Activated naive CD8-positive, alpha-beta T cell treated with anti-CD3 and anti-CD28 coated beads for 36 hours (primary cell): ENCODE data around the gene ZNF319. TPM values are rescaled to one million over a fixed set of nuclear protein-coding genes. Genes with fewer than 3 reads are reported as not detected.

ENCODE experiments used
- DNase-seq: peaks from one replicate; pipeline ENCODE4 v3.0.0; 2021
- H3K27ac Mint-ChIP-seq: one replicate; pipeline ENCODE4 v1.8.0; 2022; ENCODE audit warnings: mild to moderate bottlenecking, moderate library complexity, mixed read lengths
- H3K27me3 Mint-ChIP-seq: one replicate; pipeline ENCODE4 v1.8.0; 2022; ENCODE audit warnings: mild to moderate bottlenecking, mixed read lengths
- H3K36me3 Mint-ChIP-seq: one replicate; pipeline ENCODE4 v1.8.0; 2021; ENCODE audit warnings: mild to moderate bottlenecking, mixed read lengths
- H3K4me1 Mint-ChIP-seq: one replicate; pipeline ENCODE4 v1.8.0; 2021; ENCODE audit warnings: mixed read lengths
- H3K4me3 Mint-ChIP-seq: one replicate; pipeline ENCODE4 v1.8.0; 2022; ENCODE audit warnings: mild to moderate bottlenecking, moderate library complexity, mixed read lengths
- H3K9me3 Mint-ChIP-seq: one replicate; pipeline ENCODE4 v1.8.0; 2022; ENCODE audit warnings: mixed read lengths
- total RNA-seq, 2 experiments: library from RNA; stranded (reverse); gene quantifications; one replicate each; pipeline ENCODE4 v1.2.3, GENCODE V29; 2021

The ZNF319 gene
- 1 to 10 TPM; 6.8 to 7.2 TPM for total RNA-seq

DNA sequence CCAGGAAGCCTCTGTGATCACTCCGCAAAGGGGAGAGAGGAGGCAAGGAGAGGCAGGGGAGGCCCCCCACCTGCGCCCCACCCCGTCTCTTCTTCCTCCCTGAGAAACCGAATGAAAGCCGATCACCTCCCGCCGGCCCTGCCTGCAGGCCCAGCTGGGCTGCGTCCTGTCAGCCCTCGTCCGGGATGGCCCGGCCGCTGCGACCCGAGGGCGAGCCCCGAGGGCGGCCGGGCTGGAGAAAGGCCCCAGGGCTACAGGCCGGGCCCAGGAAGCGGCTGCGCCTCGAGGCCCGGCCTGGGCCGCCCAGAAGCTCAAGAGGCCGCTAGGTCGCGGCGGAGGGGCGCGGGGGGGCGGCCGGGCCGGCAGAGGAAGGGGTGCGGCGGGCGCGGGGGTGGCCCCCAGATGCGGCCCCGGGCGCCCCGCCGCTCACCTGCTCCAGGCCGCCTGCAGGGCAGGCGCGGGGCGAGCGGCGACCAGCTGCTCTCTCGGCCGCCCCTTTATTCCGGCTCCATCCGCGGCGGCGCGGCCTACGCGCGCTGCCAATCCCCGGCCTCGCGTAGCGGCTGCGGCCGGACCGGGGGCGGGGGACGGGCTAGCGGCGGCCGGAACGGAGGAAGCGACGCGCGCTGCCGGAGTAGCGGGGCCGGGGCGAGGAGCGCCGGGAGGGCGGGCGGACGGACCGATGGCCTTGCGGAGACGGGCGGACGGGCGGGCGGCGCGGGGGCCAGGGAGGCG is at the start of gene ZNF319:
Gene ZNF319, minus strand, starts transcription at position 702 of the 735 bp plus-strand sequence. CDS start 2,407 bp downstream, outside the sequence.
- no peaks in the 10 kb centered on the region for H3K9me3 Mint-ChIP-seq
- H3K27me3 Mint-ChIP-seq = no peaks in the 10 kb centered on the region
- peaks cover 8% of the 10 kb centered on the region for H3K36me3 Mint-ChIP-seq
- H3K4me3 Mint-ChIP-seq = peak within 1 kb of the TSS; percentile 96
- DNase-seq = no peak
- H3K4me1 Mint-ChIP-seq = peaks cover 37% of the 10 kb centered on the region
- peak within 1 kb of the TSS; percentile 84 for H3K27ac Mint-ChIP-seq

DNA sequence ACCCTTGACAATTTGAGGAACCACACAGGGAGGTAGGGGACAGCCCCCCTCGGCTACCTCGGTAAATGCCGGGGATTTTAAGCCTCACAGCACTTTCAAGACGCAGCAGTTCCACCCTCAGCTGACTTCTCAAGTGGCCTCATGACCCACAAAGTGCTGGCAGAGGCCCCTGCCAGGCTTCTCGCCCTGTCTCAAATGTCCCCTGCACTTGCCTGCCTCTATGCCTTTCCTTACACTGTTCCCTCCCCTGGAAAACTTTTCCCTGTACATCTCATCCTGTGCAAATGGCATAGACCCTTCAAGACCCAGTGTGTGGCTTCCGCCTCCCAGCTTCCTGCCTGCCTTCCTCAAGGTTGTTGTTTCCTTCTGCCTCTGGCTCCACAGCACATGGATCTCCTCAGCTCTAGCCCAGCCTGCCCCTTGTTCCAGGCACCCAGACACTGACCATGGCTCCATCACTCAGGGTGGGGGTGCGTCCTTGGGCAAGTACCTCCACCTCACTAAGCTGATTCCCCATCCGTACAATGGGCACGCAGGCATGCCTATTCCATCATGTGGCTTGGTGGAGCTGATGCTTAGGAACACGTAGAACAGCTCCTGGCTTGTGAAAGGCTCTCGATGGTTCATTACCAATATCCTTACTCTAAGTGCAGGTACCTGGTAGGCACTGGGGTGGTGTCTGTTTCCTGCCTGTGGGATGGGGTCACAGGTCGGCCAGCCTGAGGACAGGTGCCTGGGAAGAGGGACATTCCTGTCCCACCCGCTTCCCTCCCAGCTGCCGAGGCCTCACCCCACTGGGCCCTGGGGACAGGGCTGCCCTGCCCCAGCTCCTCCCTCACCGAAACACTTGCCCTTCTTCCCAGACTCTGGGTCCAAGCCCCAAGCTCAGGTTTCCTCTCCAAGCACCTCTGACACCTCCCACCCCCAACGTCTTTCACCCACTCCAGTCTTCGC is 49.0 kb upstream of the ZNF319 start:
- H3K36me3 Mint-ChIP-seq = no peaks in the 10 kb centered on the region
- no peak overlapping the region for H3K4me3 Mint-ChIP-seq
- H3K27me3 Mint-ChIP-seq = no peaks in the 10 kb centered on the region
- H3K27ac Mint-ChIP-seq = no peak overlapping the region
- no peaks in the 10 kb centered on the region for H3K9me3 Mint-ChIP-seq
- H3K4me1 Mint-ChIP-seq = no peaks in the 10 kb centered on the region
- no peak for DNase-seq

DNA sequence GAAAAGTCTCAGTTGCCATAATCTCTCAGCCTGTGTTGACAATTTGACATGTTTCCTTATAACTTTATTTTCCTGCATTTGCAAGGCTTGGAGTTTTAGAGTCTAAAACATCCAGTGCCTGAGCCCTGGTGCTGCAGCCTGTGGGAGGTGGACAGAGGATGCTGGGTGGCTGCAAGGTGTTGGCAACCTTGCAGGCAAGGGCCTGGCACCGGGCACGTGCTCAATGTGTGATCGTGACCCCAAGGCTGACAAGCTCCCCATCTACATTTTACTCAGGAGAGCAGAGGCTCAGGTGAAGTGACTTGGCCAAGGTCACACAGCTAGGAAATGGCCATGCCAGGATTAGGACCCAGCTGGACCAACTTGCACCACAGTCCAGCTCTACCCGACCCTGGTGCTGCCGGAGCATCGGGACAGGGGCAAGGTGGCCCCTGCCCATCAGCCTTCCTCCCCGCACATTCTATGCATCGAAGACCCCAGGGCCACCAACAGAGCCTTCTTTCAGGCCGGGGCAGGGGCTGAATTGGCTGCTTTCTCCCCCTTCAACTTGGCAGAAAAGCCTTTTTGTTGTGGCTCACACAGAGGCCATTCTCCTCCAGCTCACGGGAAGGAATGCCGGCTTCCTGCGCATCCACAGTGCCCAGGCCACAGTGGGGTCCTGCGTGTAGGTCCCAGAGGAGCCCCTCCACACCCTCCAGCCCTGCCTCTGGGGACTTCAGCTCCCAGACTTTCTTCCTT is 48.2 kb upstream of the ZNF319 start:
- no peaks in the 10 kb centered on the region for H3K36me3 Mint-ChIP-seq
- no peaks in the 10 kb centered on the region for H3K27me3 Mint-ChIP-seq
- no peak overlapping the region for H3K27ac Mint-ChIP-seq
- no peaks in the 10 kb centered on the region for H3K4me1 Mint-ChIP-seq
- no peak for DNase-seq
- H3K4me3 Mint-ChIP-seq = no peak overlapping the region
- no peaks in the 10 kb centered on the region for H3K9me3 Mint-ChIP-seq

DNA sequence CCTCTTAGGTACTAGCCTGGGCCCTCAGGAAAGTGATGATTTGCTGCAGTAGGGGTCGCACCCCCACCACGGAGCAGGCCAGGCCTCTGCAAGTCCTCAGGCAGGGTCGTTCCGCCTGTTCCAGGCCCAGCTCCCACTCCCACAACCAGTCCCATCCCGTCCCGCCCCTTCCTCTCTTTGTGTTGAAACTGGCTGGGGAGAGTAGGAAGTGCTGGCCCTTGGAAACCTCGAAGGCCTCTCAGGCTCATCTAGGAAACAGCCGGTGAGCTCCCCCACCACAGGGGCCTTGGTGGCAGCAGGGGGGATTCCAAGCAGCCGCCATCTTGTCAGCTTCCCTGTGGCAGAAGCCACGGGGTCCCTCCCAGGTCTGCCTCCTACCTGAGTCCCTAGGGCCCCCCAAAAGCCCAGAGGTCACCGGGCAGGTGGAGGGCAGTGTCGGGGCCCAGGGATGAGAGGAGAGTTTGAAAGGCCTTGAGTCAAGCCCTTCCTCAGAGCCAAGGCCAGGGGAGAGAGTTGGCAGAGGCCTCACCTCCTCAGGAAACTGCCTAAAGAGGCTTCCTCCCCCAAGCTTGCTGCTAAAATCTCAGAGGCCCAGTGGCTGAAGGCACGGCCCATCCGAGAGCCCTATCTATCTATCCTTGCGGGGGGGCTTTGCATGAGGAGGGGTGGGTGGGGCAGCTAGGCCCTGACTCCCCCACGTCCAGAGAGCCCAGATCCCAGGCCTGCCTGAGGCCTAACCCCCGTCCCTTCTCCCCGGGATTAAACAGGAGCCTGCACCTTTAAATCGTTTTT is 47.3 kb upstream of the ZNF319 start:
- Mint-ChIP-seq H3K9me3 (no peaks in the 10 kb centered on the region), H3K27ac (no peak overlapping the region), H3K27me3 (no peaks in the 10 kb centered on the region), H3K4me3 (no peak overlapping the region), H3K36me3 (no peaks in the 10 kb centered on the region), H3K4me1 (no peaks in the 10 kb centered on the region)
- DNase-seq = no peak

DNA sequence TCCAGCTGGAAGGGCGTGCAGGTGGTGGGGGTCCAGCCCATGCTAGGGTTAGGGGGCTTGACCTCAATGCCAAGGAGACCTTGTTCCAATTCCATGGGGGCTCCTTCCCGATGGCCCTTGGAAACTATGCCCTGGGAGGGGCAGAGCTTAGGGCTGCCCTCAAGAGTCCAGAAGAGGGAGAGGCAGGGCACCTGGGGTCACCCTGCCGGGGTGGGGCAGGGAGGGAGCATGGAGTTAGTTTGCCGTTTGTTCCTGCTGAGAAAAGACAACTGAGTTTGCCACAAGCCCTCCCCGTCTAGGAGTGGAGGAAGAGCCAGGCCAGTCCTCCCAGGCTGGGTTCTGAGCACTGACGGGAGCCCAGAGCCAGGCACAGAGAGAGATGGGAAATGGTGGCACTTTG is 46.5 kb upstream of the ZNF319 start:
- Mint-ChIP-seq H3K36me3 (no peaks in the 10 kb centered on the region), H3K4me3 (no peak overlapping the region), H3K27me3 (no peaks in the 10 kb centered on the region), H3K9me3 (no peaks in the 10 kb centered on the region), H3K27ac (no peak overlapping the region), H3K4me1 (no peaks in the 10 kb centered on the region)
- no peak for DNase-seq

DNA sequence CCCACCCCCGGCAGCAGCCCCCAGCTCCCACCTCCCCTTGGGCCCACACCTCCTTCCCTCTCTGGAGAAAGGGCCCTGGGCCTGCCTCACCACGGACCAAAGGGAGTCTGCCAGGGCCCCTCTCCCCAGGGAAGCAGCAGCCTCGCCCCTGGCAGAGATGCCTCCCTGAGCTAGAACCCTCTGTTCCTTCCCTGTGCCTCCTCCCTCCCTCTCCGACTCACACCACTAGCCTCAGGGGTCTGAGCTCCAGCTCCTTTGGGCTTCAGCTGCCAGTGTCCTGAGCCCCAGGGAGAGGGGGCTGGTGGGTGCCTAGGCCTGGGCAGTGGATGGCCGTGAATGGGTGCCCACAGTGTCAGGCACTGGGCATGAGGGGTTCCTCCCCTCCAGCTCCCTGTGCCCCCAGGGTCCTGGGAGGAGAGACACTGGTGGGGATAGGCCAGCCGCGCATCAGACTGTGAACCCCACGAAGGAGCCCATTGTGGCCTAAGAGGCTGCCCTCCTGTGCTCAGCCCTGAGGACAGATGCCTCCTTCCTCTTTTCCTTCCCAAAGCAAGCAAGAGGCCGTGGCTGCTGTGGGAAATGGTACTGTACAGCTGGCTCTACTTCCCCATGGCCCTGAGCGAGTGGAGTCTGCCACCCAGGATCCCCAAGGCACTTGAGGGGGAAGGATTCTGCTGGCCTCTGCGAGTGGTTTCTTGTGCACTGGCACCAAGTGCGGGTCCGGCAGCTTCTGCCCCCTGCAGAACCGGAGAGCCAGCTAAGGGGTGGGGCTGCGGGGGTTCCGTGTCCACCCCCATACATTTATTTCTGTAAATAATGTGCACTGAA is 45.8 kb upstream of the ZNF319 start:
- no peaks in the 10 kb centered on the region for H3K4me1 Mint-ChIP-seq
- H3K9me3 Mint-ChIP-seq = no peaks in the 10 kb centered on the region
- H3K27me3 Mint-ChIP-seq = no peaks in the 10 kb centered on the region
- no peak overlapping the region for H3K27ac Mint-ChIP-seq
- H3K4me3 Mint-ChIP-seq = no peak overlapping the region
- H3K36me3 Mint-ChIP-seq = no peaks in the 10 kb centered on the region
- DNase-seq = no peak

DNA sequence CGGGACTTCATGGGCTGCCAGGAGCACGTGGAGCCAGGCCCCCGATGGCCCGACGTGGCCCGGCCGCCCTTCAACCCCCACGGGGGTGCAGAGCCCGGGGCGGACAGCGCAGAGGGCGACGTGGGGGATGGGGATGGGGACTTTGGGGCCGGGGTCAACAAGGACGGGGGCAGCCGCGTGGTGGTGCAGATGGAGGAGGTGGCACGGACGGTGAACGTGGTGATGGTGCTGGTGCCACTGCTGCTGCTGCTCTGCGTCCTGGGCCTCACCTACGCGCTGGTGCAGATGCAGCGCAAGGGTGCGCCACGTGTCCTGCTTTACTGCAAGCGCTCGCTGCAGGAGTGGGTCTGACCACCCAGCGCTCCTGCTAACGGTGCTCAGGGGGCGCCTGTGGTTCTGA is 44.6 kb upstream of the ZNF319 start:
- Mint-ChIP-seq H3K27ac (no peak overlapping the region), H3K36me3 (no peaks in the 10 kb centered on the region), H3K4me1 (no peaks in the 10 kb centered on the region), H3K4me3 (no peak overlapping the region), H3K9me3 (no peaks in the 10 kb centered on the region), H3K27me3 (no peaks in the 10 kb centered on the region)
- DNase-seq = no peak

DNA sequence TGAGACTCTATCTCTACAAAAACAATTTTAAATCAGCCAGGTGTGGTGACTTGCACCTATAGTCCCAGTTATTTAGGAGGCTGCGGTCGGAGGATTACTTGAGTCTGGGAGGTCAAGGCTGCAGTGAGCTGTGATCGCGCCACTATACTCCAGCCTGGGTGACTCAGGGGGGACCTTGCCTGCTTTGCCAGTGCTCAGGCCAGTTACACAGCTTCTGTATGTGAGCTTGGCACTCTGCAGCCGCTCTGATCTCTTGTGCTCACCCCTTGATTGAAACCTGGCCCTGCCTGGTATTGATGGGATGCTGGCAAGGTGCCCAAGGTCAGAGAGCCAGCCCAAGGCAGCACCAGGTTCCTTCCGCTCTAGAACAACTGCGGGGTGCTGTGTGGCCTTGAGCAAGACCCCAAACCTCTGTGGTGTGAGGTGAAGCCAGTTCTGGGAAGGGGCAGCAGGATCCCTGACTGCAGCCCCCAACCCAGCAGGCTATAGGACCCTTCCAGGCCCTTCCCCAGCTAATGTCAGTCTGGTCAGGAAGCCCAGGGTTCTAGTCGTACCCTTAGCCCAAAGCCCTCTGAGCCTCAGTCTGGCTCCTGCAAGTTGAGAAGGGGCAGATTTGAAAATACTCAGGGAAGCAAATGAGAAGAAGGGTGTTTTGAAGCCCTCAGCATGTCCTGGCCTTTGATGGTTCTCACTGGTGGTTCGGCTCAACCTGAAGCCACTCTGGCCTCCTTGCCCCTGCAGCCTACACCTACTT is 44.0 kb upstream of the ZNF319 start:
- Mint-ChIP-seq H3K4me3 (no peak overlapping the region), H3K27ac (no peak overlapping the region), H3K9me3 (no peaks in the 10 kb centered on the region), H3K36me3 (no peaks in the 10 kb centered on the region), H3K4me1 (no peaks in the 10 kb centered on the region), H3K27me3 (no peaks in the 10 kb centered on the region)
- DNase-seq = no peak

DNA sequence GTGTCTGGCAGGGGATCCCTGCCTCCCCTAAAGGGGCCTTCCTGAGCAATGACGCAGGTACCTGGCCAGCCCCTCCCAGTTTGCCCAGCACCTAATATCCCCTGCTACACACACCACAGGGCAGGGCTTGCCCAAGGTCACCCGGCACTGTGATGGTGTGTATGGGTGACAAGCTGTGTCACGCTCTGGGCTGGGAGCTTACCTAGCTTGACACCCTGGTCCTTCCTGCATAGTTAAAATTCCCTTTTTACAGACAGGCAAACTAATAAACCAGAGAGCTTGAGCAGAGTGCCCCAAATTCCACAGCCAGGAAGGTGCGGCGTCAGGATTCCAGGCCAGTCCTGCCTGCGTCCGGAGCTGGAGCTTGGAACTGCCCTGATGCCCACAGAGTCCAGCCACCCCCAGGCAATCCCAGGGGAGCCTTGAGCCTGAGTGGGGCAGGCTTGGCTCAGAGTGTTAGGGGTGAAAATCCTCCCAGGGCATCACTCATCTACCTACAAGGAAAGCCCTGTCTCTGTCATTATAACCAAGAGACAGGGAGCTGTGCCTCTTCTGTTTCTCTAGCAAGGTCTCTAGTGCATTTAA is 43.2 kb upstream of the ZNF319 start:
- H3K27me3 Mint-ChIP-seq = no peaks in the 10 kb centered on the region
- no peaks in the 10 kb centered on the region for H3K36me3 Mint-ChIP-seq
- no peaks in the 10 kb centered on the region for H3K9me3 Mint-ChIP-seq
- DNase-seq = no peak
- H3K27ac Mint-ChIP-seq = no peak overlapping the region
- H3K4me3 Mint-ChIP-seq = no peak overlapping the region
- no peaks in the 10 kb centered on the region for H3K4me1 Mint-ChIP-seq

DNA sequence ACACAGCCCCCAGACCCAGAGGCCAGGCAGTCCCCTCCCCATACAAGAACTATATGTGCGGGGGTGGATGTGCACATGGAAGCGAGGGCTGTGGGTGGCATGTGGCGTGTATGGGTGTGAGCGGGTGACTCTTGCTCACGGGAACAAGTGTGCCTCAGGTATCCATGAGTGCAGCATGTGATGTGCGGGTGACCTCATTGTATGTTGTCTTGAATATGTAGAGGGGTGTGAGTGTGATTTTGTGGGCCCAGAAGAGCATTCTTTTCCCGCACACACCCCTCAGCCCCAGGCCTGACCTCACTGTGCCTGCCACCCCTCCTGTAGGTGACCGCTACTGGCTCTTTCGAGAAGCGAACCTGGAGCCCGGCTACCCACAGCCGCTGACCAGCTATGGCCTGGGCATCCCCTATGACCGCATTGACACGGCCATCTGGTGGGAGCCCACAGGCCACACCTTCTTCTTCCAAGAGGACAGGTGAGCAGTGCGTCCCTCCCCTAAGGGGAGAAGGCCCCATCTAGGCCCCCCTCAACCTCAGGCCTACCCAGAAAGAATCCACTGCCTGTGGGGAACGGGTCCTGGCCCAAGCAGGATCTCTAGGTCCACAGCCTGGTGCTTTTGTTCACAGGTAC is 42.5 kb upstream of the ZNF319 start:
- H3K36me3 Mint-ChIP-seq = no peaks in the 10 kb centered on the region
- no peak overlapping the region for H3K27ac Mint-ChIP-seq
- H3K4me1 Mint-ChIP-seq = no peaks in the 10 kb centered on the region
- no peaks in the 10 kb centered on the region for H3K27me3 Mint-ChIP-seq
- no peaks in the 10 kb centered on the region for H3K9me3 Mint-ChIP-seq
- DNase-seq = no peak
- no peak overlapping the region for H3K4me3 Mint-ChIP-seq

DNA sequence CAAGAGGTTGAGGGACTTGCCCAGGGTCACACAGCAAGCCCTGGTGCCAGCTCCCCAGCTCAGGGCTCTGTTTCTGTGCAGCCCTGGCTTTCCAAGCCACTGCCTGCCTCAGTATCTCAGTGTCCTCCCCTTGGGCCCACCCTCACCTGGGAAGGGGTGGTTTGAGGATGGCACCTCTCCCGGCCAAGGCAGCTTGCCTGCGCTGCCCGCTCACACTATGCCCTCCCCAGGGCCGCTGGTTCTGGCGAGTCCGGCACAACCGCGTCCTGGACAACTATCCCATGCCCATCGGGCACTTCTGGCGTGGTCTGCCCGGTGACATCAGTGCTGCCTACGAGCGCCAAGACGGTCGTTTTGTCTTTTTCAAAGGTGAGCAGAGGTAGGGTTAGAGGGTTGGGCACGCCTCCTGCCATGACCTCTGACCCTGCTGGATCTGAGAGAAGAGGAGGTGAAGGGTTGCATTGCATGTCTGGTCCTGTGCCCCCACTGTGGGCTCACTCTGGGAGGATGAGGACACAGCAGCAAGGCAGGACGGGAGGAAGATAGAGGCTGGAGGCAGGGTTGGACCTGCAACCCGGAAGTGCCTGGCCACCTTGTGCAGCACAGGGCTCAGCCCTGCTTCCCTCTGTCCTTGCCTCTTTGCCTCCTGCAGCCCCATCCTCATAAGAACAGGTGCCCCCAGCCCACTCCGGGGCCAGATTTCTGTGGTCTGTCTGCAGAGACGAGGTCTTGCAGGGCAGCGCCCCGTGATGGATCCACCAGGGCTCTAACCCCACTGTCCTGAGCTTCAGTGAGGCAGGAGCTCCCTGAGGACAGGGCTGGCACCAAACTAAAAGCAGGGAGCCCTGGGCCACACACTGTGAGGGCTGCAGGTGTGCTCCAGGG is 41.8 kb upstream of the ZNF319 start:
- no peaks in the 10 kb centered on the region for H3K9me3 Mint-ChIP-seq
- DNase-seq = no peak
- H3K27ac Mint-ChIP-seq = no peak overlapping the region
- no peaks in the 10 kb centered on the region for H3K36me3 Mint-ChIP-seq
- no peaks in the 10 kb centered on the region for H3K4me1 Mint-ChIP-seq
- H3K4me3 Mint-ChIP-seq = no peak overlapping the region
- no peaks in the 10 kb centered on the region for H3K27me3 Mint-ChIP-seq

DNA sequence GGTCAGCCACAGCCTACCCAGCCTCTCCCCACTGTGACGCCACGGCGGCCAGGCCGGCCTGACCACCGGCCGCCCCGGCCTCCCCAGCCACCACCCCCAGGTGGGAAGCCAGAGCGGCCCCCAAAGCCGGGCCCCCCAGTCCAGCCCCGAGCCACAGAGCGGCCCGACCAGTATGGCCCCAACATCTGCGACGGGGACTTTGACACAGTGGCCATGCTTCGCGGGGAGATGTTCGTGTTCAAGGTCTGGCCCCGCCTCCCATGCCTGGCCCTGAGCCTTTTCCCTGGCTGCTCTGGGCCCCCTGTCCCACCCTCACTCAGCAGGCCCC is 41.1 kb upstream of the ZNF319 start:
- no peaks in the 10 kb centered on the region for H3K9me3 Mint-ChIP-seq
- no peak overlapping the region for H3K27ac Mint-ChIP-seq
- no peaks in the 10 kb centered on the region for H3K27me3 Mint-ChIP-seq
- no peak overlapping the region for H3K4me3 Mint-ChIP-seq
- H3K4me1 Mint-ChIP-seq = no peaks in the 10 kb centered on the region
- no peak for DNase-seq
- H3K36me3 Mint-ChIP-seq = no peaks in the 10 kb centered on the region
